Stimulated activated CD8-positive, alpha-beta memory T cell treated with anti-CD3 and anti-CD28 coated beads, Interleukin-2, amount 100 ng/mL, for 1 hour (primary cell): ENCODE data around the gene RYR1.
"Not testable (repeated sequence)": the region's sequence is repeated elsewhere in the genome, so short reads cannot be mapped to it uniquely, and the experiment has no call there.

Experiments used
- DNase-seq, 2 donors: peaks; one replicate each; pipeline ENCODE4 v3.0.0-alpha.2; 2020; ENCODE audit warnings: low read depth in 2 of 2

The RYR1 gene

DNA sequence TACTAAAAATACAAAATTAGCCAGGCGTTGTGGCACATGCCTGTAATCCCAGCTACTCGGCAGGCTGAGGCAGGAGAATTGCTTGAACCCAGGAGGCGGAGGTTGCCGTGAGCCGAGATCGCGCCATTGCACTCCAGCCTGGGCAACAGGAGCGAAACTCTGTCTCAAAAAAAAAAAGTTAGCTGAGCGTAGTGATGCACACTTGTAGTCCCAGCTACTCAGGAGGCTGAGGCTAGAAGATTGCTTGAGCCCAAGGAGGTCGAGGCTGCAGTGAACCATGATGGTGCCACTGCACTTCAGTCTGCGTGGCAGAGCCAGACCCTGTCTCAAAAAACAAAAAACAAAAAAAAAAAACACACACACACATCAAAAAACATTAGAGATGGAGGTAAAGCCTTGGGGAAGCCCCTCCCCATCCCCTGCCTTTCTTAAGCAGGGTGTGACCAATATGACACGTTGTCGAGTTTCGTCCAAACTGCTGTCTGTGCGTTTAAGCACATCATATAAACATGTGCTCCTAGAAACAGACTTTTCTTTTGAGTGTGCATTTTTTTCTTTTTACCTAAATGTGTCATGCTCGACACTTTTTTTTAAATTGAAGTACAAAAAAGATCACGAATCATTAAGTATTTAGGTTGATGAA is 6.3 kb upstream of the RYR1 start:
- DNase-seq, result not testable (repeated sequence)

DNA sequence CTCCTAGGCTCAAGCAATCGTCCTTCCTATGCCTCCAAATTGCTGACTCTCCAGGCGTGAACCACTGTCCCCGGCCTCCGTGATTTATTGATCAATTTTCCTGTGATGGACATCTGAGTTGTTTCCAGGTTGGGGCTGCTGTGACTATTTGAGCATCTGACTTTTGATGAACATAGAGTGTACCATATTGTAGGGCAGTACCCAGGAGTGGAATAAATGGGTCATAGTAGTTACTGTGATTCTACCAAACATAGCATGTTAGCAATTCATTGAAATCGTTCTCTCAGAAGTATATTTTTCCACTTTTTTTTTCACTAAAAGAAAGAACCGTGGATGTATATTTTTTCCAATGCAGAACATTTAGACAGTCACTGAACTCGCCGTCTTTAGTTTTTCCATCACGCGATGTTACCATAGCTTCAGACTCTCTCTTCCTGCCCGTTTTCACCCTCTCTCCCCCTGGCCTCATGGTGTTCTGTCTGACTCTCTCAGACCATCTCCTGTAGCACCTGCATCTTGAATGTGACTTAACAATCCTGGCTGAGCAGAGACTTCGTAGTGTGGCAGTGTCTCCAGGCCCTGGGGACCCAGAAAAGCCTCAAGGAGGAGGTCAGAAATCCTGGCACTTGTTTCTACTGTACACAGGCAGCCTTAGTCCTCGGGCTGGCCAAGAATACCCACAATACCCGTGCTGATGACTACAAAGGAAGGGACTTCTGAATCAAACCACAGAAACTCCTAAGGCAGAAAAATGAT is 4.3 kb upstream of the RYR1 start:
- no peak for DNase-seq

DNA sequence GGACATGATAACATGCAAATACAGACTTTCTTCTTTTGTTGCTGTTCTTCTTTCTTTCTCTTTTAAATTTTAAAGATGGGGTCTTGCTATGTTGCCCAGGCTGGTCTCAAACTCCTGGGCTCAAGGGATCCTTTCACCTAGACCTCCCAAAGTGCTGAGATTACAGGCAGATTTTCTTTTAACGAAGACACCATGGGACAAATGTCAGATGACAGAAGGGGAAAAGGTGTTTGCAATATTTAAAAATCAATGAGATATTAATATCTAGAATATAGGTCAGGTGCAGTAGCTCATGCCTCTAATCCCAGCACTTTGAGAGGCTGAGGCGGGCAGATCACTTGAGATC is 3.7 kb upstream of the RYR1 start:
- DNase-seq, result no peak

DNA sequence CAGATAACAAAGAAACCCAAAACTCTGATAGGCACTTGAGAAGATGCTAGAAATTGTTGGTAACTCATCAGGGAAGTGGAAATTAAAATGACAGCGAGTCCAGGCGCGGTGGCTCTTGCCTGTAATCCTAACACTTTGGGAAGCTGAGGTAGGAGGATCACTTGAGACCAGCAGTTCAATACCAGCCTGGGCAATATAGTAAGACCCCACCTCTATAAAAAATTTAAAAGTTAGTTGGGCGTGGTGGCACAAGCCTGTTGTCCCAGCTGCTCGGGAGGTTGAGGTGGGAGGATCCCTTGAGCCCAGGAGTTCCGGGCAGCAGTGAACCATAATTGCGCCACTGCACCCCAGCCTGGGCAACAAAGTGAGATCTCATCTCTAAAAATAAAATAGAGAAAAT is 2.6 kb upstream of the RYR1 start:
- no peak for DNase-seq

DNA sequence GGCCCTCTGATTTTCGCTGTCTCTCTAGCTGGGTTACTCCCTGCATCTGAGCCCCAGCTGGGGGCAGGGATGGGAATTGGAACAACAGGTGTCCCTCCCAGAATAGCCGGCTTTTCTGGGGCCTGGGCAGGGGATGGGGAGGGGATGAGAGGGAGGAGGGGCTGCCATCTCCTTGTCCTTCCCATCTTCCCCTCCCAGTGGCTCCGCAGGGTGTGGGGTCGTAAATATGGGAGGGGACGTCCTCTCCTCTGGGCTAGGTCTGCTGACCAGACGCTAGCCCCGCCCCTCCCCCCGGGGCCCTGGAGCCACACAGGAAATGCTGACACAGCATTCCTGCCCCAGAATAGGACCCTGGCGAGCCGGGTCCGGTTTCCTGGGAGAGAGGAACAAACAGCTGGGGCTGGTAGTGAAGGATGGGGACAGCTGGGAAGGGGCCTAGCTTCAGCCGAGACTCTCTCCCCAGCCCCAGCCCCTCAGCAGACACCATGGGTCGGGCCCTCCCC is 1.1 kb downstream of the RYR1 start:
- no peak for DNase-seq

DNA sequence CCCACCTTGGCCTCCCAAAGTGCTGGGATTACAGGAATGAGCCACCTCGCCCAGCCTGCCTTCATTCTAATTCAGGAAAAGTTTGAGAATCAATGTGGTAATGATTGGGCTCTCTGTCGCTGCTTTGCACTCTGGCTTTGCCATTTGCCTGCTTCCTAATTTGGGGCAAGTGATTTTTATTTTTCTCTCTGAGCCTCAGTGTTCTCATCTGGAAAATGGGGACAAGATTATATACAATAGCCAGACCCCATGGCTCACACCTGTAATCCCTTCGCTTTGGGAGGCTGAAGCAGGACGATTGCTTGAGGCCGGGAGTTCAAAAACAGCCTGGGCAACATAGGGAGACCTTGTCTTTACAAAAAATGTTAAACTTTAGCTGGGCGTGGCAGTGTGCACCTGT is 3.8 kb downstream of the RYR1 start:
- no peak for DNase-seq

DNA sequence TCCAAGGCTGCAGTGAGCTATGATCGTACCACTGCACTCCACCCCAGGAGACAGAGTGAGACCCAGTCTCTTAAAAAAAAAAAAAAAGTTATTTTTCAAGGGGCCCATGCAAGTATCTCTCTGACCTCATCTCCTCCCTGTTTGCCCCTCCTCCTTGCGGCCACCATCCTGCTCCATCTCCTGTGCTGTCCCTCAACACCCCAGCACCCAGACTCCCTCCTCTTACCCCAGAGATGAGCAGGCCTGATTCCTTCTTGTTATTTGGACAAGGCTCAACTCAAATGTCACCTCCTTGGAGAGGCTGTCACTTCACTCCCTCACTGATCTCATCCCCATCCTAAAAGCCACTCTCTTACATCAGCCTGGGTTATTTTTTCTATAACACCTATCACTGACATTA is 4.4 kb downstream of the RYR1 start:
- no peak for DNase-seq

DNA sequence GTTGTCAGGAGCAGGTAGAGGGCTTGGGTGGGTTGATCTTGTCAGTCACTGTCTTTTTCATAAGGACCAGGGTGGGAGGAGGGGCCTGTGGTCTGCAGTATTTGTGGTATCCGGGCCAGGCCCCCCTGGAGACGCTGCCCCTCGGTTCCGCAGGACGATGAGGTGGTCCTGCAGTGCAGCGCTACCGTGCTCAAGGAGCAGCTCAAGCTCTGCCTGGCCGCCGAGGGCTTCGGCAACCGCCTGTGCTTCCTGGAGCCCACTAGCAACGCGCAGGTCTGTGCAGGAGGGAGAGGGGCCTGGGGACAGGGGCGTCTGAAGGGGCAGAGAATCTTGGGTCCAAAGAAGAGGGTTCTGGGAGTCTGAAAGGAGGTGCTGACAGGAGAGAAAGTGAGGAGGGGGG is 7.1 kb downstream of the RYR1 start:
- DNase-seq, result no peak

DNA sequence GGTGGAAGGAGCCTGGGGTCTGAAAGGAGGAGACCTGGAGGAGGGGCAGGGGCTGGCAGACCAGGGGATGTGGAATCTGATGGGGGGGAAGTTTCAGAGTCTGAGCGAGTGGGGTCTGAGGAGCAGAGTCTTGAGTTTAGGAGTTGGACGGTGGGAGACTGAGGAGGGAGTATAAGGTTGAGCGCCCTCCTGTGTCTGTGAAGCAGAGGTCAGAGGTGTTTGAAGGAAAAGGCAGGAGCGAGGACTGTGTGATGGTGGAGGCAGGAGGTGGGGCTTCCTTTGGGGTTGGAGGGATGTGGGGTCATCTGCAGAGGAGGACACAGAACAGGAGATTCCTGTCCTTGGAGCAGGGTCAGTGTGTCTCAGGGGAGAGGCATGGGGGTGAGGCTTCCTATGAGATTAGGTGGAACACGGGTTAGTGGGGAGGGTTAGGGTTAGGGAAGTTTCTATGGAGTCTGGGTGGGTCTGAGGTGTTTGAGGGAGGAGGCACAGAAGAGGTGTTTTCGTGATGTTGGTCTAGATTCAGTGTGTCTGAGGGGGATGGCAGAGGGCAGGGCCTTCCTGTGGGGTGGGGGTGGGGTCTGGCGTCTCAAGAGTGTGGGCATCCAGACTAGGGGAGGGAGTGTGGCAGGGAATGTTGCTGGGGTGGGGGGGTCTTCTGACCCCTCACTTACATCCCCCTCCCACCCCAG is 8.3 kb downstream of the RYR1 start:
- DNase-seq, result no peak

DNA sequence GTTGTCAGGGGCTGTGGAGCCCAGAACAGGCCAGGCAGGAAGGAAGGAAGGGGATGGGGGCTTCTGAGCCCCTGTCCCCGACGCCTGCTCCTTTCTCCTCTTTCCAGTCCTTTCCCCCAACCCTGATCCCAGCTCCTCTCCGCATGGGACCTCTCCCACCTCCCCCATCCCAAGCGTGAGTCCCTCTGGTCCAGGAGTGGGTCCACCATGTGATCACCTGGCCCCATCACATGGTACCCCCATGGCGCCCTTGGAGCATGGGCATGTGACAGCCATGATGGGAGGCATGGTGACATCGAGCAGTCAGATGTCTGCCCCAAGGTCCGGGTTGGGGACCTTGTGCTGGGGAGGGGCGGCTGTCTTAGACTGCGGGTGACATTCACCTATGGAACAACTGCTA is 9.2 kb downstream of the RYR1 start:
- DNase-seq, result no peak

DNA sequence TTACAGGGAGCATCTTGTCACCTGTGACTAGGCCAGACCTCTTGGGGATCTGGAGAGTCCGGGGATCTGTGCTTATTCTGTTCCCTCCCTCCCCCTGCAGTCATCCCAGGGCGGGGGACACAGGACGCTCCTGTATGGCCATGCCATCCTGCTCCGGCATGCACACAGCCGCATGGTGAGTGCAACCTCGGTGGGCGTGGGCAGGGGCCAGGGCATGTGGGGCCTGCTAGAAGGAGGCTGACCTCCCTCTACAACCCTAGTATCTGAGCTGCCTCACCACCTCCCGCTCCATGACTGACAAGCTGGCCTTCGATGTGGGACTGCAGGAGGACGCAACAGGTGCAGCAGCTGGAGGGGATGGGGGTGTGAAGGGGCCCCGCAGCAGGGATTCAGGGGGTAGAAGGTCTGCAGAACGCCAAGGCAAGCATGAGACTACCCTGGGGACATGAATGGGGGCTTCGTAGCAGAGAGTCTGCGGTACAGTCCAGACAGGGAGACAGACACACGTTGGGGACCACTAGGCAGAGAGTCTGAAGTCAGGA is 10.0 kb downstream of the RYR1 start:
- no peak for DNase-seq

DNA sequence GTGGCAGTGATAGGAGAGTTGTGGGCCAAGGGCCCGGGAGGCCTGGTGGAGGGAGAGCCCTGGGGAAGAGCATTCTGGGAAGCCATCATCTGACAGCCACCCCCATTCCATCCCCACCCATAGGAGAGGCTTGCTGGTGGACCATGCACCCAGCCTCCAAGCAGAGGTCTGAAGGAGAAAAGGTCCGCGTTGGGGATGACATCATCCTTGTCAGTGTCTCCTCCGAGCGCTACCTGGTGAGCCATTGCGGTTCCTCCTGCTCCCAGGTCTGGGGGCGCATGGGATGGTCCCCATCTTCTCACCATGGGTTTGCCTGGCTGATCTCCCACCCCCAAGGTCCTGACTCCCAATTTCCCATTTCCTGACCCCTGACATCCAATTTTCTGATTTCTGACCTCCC is 10.5 kb downstream of the RYR1 start:
- DNase-seq, result no peak

DNA sequence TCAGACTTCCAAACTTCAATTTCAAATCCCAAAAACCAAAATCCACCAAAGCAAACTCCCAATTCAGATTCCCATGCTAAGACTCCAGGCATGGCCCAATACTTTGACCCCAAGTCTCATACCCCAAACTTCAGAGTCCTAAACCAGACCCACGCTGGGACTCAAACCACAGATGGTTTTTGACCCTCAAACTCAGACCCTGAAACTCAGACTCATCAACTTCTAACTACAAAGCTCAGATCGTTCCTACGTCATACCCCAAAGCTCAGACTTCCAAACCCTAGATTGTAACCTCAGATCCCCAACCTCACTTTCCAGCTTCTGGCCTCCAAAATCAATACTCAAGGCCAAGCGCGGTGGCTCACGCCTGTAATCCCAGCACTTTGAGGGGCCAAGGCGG is 11.9 kb downstream of the RYR1 start:
- no peak for DNase-seq

DNA sequence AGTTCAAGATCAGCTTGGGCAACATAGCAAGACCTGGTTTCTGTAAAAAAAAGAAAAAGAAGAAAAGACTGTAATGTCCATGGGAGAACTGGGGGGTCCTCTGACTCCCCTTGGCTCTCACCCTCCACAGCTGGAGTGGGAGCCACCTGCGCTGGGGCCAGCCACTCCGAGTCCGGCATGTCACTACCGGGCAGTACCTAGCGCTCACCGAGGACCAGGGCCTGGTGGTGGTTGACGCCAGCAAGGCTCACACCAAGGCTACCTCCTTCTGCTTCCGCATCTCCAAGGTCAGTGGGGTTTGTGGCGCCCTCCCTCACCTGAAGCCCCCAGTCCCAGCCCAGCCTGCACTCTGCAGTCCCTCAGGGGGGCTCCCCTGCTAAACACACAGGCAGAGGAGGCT is 14.7 kb downstream of the RYR1 start:
- DNase-seq, result no peak

DNA sequence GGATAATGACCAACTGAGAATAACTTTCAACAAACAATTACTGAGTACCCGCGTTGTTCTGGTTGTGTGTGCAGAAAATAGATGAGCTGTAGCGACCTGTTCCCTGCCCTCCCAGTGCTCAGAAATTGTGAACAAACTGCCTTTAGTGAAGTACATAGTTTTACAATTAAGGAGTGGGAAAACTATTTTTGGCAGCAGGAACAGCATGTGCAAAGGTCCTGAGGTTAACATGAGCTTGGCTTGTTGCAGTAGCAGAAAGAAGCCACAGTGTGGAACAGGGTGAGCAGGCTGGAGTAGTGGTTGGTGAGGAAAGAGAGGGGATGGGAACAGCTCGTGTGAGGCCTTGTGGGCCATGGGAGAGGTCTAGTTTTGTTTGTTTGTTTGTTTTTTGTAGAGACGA is 16.0 kb downstream of the RYR1 start:
- DNase-seq, result no peak

DNA sequence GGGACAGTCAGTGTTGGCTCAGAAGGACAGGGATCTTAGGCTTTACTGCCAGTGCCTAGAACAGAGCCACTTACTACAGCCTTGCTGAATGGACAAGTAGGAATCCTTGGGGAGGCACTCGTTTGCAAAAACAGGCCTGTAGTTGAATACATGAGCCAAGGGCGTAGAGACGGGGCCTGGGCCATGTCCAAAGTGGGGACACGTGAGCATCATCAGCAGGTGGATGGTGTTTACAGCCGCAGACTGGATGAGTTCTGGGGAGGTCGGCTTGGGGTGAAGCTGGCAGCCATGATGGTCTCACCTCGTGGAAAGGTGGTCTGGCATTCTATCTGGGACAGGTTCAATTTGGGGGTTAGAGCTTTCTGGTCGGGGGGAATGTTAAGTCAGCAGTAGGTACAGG is 17.5 kb downstream of the RYR1 start:
- DNase-seq, result no peak

DNA sequence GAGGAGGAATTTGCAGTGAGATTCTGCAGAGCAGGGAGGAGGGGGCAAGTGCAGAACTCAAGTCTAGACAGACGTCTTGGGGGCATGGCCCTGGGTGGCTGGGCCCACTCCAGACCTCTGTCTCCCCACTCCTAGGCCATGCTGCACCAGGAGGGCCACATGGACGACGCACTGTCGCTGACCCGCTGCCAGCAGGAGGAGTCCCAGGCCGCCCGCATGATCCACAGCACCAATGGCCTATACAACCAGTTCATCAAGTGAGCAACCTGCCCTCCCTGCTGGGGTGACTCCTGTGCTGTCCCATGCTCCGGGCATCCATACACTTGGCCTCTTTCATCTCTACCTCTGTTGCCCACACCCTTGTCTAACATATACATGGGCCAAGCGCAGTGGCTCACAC is 18.1 kb downstream of the RYR1 start:
- DNase-seq, result no peak

DNA sequence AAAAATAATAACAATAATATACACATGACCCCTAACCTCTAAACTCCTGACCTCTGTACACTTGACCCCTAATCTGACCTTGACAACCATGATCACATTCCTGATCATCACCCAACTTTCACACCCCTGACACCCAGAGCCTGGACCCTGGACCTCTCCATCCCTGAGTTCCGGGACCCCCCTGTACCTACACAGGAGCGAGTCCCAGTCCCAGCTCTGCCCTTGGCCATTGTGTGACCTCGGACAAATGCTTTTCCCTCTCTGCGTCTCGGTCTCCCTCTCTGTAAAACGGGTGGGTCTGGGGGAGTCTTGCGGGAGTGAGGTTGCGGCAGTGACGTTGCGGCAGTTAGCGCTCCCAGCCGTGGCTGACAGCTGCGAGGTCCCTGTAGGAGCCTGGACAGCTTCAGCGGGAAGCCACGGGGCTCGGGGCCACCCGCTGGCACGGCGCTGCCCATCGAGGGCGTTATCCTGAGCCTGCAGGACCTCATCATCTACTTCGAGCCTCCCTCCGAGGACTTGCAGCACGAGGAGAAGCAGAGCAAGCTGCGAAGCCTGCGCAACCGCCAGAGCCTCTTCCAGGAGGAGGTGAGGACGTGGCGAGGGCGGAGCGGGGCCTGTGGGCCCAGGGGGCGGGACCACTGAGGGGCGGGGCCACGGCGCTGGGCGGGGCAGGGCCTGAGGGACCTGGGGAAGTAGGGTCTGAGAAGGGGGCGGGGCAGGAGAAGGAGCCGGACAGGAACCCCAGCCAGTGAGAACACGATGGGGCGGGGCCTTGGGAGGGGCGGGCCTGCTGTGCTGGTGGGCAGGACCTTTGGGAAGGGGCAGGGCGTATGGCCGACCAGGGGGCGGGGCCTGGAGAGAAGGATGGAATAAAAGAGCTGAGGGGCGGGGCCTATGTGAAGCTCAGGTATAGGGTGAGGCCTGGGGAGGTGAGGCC is 19.2 kb downstream of the RYR1 start:
- DNase-seq, result no peak

DNA sequence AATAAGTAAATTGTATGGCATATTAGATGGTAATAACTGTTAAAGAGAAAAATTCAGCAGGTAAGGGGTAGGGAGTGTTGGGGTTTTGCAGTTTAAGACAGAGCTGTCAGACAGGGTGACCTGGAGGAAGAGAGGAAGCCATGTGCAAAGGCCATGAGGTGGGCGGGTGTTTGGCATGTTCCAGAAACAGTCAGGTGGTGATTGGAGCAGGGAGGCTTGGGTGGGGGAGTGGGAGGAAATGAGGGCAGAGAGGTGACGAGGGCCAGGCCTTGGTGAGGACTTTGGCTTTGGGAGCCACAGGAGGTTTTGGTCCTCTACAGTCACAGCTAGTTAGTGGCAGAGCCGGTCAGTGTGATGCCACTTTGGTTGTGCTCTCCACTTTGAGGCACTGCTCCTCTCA is 20.1 kb downstream of the RYR1 start:
- no peak for DNase-seq

DNA sequence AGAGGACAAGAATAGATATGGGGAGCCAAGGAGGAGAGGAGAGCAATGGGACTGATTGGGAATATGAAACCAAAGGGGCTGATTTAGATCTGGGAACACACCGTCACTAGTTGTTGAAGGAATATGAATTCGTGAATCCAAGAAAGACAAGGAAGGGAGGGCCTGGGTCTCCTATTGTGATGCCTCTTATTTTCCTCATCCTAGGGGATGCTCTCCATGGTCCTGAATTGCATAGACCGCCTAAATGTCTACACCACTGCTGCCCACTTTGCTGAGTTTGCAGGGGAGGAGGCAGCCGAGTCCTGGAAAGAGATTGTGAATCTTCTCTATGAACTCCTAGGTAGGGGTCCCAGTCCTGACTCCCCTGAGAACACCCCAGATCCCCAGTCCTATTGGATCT is 21.5 kb downstream of the RYR1 start:
- no peak for DNase-seq

DNA sequence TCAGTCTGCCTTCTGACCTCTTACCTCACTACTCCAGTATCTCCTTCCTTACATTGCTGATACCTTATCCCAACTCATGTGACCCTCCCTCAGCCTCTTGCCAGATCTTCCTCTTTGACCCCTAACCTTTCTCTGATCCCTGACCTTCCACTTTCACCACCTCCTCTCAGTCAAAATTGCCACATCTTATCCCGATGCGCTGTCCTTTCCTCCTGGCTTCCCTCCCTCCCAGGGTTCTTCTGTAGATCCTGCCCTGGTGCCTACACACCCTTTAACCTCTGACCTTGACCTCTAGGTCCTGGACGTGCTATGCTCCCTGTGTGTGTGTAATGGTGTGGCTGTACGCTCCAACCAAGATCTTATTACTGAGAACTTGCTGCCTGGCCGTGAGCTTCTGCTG is 23.7 kb downstream of the RYR1 start:
- no peak for DNase-seq
